Peyer's patch (tissue), 4 donors: ENCODE data around the gene DOCK10.

ENCODE experiments used
- POLR2A ChIP-seq, 2 donors: fragments of 450-650 bp; IDR thresholded peaks; one replicate each; pipeline ENCODE4 v1.5.1; 2017; ENCODE audit warnings: antibody characterized with exemption in 2 of 2, mild to moderate bottlenecking in 2 of 2, moderate library complexity in 2 of 2
- TF ChIP-seq, protein P1 (sequence below), 6 experiments: fragments of 450-650 bp in 4 of 6; fragments of 200-600 bp in 2 of 6; sonication (generic) in 1 of 6; IDR thresholded peaks; one replicate each; pipeline ENCODE4 v1.5.1; 2017 to 2019; ENCODE audit warnings: antibody characterized with exemption in 6 of 6, mild to moderate bottlenecking in 3 of 6, moderate library complexity in 1 of 6

DNA sequence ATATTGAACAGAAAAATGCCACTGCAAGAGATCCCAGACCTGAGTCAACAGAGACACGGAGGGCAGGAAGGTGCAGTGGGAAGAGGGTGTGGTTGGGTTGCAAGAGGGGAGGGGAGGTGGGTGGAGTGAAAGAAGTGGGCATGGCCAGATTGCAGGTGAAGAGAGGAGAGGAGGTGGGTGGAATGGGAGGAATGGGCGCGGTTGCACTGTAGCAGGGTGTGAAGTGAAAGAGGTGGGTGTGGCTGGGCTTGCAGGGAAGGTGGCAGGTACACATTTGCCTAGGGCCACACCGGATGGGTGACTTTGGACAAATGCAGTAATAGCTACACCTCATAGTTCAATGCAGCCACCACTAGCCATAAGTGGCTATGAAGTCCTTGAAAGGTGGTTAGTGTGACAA lies 71.1 kb downstream of the DOCK10 start:
- TF ChIP-seq, protein P1, sequence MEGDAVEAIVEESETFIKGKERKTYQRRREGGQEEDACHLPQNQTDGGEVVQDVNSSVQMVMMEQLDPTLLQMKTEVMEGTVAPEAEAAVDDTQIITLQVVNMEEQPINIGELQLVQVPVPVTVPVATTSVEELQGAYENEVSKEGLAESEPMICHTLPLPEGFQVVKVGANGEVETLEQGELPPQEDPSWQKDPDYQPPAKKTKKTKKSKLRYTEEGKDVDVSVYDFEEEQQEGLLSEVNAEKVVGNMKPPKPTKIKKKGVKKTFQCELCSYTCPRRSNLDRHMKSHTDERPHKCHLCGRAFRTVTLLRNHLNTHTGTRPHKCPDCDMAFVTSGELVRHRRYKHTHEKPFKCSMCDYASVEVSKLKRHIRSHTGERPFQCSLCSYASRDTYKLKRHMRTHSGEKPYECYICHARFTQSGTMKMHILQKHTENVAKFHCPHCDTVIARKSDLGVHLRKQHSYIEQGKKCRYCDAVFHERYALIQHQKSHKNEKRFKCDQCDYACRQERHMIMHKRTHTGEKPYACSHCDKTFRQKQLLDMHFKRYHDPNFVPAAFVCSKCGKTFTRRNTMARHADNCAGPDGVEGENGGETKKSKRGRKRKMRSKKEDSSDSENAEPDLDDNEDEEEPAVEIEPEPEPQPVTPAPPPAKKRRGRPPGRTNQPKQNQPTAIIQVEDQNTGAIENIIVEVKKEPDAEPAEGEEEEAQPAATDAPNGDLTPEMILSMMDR (IDR thresholded peaks at IDR 0.05): no peak
- TF ChIP-seq POLR2A (IDR thresholded peaks at IDR 0.05): no peak
